HG03521 (cell line): Measurements from ENCODE around the gene CADM2.
"Not testable (repeated sequence)": the region's sequence is repeated elsewhere in the genome, so short reads cannot be mapped to it uniquely, and the experiment has no call there.

Source experiments
- ATAC-seq: cut with Tn5 transposase; IDR thresholded peaks from one replicate; pipeline ENCODE4 v1.9.1; 2021; ENCODE audit warnings: mild to moderate bottlenecking, moderate library complexity; ENCODE audit not compliant: unreplicated experiment

Gene CADM2

DNA sequence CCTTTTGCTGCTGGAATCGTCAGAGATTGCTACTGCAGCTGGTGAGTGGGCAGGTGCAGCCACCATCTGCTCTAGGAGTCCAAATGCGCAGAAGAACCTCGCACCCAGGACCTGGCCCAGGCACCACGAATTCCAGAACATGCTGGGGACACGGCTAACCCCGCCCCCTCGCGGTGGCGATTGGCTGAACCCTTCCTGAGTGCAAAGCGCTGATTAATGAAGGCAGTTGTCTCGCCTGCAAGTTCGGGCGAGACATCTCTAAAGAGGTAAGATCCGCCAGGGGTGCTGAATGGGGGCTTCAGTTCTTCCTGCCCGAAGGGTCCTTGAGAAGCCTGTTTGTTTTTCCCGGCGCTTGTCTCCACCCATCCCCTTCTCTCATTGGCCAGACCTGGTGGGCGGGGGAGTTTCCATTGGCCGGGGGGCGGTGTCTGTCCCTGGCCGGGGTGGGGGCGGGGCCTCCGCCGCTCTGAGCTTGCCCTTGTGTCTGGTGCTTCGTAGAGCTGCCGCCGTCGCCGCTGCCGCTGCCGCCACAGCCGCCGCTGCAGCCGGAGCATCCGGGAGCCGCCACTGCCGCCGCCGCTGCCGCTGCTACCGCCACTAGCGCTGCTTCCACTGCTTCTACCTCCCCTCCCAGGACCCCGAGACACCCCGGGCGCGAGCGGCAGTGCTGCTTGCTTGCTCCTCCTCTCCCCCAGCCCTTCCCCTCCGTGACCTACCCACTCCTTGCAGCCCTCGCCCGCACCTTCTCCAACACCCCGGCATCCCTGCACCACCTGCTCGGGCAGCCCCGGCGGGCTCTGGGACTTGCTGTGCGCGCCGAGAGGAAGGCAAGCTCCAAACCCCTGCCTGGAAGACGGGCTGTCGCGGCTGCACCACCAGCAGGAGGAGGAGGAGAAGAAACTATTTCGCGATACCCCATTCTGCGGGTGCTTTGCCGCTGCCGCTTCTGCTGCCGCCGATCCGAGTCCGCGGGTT, at the start of gene CADM2:
CADM2 (plus strand) TSS at position 495 of the 975 bp plus-strand sequence.
- ATAC-seq = peak; percentile 96

DNA sequence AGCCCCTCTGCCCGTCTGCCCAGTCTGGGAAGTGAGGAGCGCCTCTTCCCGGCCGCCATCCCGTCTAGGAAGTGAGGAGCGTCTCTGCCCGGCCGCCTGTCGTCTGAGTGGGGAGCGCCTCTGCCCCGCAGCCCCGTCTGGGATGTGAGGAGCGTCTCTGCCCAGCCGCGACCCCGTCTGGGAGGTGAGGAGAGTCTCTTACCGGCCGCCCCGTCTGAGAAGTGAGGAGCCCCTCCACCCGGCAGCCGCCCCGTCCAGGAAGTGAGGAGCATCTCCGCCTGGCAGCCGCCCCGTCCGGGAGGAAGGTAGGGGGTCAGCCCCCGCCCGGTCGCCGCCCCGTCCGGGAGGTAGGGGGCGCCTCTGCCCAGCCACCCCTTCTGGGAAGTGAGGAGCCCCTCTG, 40.2 kb upstream of the CADM2 start:
- not testable (repeated sequence) for ATAC-seq

DNA sequence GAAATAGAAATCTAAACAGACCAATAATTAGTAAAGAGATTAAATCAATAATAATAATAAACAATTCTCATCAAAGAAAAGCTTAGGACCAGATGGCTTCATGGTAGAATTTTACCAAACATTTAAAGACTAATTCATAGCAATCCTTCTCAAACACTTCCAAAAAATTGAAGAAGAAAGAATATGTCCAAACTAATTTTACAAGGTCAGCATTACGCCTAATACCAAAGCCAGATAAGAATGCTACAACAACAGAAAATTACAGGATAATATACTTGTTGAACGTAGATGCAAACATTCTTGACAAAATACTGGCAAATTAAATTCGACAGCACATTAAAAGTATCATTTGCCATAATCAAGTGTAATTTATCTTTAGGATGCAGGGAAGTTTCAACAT, 36.1 kb upstream of the CADM2 start:
- no peak for ATAC-seq

DNA sequence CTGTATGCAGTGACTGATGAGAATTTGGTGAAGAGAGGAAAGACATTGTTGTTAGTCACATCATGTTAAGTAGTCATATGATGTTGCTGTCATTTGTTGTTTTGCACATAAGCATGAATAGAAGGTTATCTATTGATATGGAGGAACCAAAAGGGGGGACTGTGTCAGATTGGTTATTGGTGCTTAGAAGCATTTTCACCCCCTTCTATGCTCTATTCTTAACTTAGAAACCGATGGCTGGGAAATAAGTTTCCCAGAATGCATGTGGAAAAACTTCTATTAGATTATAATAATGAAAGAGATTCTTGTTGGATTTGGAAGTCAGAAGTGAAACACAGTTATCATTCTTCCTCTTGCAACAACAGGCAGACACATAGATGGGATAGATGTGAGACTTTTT, 33.2 kb upstream of the CADM2 start:
- no peak for ATAC-seq

DNA sequence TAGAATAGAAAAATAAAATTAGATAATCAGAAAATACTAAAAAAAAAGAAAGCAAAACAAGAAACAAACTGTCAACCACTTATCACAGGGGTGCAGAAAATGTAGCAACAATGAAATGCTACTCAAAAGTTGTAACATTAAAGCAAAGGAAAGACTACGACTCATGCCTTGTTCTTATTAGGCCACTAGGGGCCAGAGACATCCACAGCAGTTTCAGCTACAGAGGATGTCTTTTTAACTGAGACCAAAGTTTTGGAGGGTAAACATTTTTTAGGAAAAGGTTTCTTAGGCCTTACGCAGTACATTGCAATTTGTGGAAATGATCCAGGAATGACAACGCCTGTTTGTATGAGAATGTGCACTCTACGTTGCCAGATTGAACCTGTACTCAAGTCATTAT, 15.4 kb upstream of the CADM2 start:
- ATAC-seq = no peak

DNA sequence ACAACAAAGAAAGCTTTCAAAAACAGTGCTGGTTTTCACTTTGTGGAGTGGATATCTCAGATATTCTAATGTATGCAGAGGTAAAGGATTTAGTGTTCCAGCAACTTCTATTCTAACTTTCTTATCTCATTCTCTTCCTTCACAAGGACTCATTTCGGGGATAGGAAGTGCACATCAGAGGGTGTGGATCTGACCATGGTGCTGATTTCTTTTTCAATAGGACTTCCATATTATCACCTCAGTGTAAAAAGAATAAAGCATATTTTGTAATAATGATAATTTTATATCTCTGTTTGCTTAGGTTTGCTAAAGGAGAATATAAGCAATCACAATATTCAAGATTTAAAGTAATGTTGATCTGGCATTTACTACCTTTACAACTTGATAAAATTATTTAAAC, 12.5 kb upstream of the CADM2 start:
- no peak for ATAC-seq

DNA sequence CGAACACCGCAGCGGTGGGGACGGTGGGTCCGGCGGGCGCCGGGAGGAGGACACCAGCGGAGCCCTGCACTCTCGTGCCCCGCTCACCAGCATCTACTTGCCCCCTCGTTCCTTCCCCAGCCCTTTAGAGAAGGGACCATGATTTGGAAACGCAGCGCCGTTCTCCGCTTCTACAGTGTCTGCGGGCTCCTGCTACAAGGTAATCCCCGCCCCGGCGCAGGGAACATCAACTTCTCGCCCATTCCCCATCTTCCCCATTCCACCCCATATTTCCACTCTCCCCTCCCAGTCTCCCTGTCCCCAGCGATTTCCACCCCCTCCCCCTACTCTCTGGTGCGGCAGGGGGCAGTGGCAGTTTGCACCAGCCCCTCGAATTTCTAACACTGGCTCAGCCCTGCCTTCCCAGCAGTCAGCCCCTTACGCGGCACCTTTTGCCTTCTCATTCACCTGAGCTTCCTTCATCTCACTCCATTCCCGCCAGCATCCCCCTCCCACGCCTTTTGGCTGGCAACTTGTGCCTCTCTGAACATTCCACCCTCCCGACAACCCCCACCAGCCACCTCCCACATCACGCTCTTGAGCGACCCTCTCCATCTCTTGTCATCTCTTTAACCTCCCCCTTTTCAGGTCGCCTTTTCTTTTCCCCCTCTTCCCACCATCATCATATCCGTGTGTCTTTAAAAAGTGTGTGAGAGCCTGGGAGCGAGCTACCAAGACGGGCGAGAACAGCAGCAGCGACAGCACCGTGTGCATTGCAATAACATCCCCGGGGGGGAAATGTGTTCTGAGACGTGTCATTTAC, 882 bp downstream of the CADM2 start:
- no peak for ATAC-seq

DNA sequence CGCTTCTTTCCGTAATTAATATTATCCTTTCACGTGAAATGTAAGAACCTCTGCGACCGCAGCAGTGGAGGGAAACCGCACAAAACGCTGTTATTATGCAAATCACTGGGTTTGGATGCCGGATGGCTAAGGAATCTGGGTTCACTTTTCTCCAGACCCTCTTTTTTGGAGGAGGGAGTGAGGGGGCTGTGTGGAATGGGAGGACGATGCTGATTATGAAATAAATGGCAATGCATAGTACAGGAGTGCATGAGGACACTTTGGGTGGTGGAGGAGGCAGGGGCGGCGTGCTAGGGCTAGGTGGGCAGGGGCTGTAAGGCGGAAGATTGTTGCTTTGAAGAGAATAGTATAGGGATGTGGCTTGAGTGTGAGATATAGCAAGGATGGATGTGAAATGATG, 1.8 kb downstream of the CADM2 start:
- ATAC-seq = no peak

DNA sequence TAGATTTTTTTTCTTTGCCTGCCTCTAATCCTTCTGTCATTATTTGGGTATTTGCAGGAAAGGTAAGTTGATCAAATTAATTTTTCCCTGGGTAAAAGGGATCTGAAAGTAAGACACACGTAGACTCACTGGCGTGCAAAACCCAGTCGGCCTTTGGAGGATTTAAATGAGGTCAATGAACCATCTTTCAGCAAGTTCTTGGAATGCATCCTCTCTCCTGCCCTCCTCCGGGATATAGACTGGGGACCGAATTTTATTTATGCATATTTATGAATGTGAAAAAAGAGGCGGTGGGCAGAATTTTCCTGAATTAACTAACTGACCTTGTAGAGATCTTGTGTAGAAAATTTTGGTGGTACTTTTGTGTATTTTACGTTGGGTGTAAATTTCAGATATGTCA, 2.2 kb downstream of the CADM2 start:
- no peak for ATAC-seq

DNA sequence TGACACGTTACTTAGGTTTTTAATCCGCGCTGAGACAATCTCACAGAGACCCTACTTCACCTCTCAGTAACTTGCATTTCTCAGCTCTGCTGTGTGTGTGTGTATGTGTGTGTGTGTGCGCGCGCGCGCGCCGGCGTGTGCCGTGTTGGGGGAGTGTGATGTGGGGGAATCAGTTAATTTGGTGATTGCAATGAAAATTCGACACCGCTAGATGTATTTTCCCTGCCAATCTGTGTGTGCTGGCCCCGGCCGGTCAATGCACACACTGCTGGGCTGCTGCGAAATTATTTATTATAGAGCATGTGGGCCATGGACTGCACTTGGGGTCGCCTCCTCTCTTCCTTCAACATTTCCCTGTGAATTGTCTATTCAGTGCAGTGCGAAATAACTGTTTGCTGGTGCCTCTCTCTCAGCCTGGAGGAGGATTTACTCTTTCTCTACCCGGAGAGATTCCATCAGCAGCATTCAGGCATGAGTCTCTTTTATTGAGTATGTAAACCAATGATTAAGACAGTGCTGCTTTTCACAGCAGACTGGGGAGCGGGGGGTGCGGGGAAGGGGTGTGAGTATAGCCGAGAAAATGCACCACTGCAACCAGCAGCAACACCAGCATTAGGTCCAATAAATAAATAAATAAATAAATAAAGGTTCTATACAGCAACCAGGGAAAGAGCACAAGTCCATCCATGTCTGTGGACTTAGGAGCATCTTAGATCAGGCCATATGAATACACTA, 2.9 kb downstream of the CADM2 start:
- ATAC-seq = no peak

DNA sequence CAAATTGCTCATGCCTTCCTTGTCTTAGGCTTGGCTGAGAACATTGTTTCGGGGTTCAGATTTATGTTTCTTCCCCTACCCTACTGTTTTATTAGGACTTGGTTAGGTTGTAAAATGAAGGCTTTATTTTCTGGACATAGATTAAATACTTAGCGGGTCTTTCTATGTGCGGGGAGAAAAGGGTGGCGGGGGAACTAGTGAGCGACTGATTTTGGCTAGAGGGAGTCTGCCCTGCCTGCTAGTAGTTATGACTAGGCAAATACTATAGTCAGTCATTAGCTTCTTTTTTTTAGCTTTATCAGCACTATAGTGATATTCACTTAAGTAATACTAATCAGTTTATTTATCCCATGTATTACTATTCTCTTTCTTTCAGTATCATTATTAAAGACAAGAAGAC, 3.6 kb downstream of the CADM2 start:
- no peak for ATAC-seq

DNA sequence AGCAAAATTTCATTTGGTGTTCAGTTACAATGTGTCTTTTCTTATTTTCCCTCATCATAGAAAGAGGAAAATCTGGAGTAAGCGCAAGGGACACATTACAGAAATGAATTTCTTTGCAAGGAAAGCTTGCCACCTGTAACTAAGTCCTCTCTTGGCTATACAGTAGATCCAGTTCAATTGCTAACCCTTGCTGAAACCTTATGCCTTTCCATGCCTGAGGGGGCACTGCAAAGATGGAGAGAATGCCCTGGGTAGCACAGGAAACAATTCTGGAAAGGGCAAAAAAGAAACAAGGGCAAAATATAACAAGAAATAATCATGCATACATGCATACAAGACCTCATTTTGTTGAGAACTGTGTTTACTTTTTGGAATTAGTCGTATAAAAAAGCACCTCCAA, 4.3 kb downstream of the CADM2 start:
- no peak for ATAC-seq

DNA sequence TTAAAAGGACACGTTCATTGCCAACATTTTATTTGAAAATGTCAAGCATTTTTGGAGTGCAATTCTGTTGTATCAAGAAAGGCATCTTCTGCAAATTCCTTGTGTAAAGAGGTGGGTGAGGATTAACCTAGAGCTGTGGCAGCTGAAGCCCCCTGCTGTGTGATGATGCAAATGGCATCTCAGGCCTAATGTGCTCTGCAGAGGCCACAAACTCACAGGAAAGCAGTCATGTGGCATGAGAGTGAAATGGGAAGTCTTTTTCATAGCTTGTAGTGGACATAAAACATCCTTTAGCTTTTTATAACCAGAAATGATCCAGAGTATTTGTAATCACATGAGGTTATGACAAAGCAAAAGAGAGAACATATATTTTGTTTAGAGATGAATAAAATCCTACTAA, 6.4 kb downstream of the CADM2 start:
- ATAC-seq = no peak

DNA sequence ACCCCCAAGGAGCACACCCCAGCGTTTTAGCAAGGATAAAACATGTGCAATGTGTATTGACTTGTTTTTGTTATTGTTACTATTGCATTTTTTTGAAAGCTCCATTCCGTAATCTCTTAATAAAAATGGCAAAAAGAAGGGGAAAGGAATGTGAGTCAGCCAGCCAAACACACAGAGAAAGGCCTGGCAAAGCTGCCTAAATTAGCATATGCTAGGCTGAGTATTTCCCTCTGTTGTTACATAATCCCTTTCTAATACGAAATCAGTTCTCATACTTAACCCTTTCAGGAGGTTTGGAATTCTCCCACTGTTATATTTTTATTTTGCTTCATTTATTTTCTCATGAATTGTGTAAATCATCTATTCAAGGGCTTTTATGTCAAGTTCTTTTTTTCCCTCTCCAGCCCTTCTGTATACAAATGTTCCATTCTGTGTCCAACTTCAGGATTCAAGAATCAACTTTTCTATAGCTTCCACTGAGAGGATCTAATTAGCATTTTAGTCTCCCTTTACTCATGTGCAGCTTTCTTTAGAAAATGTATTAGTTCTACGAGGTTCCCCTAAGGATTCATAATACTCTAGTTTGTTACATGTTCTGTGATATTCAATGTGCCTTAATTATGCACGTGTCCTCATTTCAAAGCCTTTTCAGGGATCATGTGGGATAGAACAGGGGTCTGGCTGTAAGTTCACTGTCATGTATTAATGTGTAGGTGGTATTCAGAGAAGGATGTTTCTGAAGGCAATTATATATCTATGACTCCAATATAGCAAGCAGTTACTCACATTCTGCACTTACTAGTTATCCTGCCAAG, 9.2 kb downstream of the CADM2 start:
- ATAC-seq = no peak

DNA sequence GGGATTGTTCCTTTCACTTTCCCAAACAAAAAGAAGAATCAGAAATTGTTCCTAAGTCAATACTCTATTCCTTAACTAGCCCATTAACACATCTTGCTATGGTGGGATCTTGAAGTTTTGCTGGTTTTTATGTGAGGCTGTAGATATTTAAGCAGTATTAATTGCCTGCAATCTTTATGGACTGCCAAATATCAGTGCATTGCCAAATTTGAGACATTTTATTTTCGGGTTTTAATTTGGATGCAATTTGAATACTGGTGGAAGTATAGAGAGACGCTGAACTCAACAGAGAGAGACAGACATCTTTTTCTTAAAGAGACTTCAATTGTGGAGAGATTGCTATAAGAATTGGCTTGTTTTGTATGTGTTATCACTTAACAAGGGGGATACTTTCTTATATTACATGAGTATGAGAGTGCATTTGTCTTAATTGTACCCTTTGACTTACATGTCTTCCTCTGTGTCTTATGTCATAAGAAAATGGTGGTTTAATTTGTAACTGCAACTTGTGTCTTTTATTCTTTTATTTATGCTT, 10.0 kb downstream of the CADM2 start:
- ATAC-seq = no peak

DNA sequence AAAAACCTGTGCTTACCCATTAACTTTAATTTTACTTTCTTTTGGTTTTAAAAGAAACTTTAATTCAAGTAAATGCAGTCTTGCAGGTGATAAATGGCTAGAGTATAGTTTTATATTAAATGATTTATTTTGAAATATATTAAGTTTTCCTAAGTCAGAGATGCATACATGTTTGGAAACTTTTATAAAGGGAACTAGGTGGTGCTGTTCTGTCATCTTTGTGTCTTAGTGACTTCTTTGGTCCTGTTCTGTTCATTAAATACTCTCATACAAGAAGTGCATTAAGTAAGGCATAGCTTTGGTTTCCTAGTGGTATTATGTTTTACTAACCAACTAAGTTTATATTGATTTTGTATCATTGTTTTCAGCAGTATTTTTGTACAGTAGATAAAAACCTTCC, 15.6 kb downstream of the CADM2 start:
- no peak for ATAC-seq

DNA sequence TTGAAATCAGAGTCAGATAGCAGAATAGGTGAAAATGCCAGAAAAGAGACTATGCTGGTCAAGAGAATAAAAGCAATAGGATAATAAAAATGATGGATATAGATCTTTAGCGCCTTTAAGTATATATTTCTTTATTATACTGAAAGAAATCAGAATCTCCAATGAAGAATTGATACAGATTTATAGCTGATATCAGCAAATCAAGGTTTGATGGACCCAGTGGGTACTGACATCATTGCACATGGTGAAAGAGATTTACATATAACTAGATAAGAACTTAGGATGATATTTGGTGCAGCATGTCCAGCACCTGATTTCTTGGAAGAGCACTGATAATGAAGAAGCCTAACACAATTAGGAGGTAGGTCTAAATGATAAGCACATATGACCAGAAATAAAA, 18.2 kb downstream of the CADM2 start:
- ATAC-seq = no peak

DNA sequence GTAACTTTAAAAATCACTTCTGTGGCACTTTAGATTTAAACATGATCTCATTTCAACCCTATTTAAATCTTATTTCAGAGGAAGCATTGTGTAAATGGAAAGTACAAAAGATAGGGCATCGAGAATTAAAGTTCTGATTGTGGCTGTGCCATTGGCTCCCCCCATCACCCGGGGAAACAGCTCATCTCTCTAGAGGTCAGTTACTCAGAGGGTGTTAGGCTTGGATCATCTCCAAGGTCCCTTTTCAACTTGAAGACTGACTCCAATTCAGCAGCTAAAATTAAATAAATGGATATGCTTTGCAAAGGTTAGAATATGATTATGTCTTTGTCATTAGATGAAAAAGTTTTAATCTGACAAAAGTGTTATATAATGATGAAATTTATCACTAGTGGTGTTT, 20.1 kb downstream of the CADM2 start:
- ATAC-seq = no peak

DNA sequence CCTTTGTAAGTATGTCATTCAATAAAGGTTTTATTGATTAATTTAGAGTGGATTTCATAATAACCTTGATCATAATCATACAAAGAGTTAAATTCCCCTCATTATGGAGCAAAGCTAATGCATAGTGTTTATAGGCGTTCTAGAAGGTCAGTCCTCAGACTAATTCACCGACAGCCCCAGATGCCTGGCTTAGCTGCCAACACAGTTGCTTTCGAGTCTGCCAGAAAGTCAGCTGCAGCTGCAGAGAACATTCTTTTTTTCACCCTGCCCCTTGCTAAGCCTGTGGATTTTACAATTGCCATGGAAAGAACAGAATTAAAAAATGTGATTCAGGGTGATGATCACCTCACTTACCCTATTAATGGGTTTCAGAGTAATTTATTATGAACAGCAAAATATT, 21.2 kb downstream of the CADM2 start:
- no peak for ATAC-seq

DNA sequence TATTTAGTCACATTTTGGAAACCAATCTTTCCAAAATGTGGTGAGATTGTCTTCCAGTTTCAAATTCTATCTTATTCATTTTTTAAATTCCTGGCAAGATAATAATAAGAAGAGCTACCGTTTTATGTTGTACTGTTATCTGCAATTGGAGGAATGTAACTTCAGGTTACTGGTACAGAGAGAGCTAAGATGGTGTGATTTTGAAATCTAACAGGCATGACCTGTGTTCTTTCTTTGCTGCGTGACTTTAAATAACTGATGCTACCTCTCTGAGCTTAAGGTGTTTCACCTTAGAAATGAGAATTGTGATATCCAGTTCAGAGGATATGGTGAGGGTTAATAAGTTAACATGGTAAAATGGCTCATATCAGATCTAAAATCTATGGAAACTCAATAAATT, 21.7 kb downstream of the CADM2 start:
- ATAC-seq = no peak
